Activated CD8-positive, alpha-beta memory T cell treated with anti-CD3 and anti-CD28 coated beads for 24 hours (primary cell): ENCODE measurements around the gene MED16.
"Not testable (repeated sequence)": the region's sequence is repeated elsewhere in the genome, so short reads cannot be mapped to it uniquely, and the experiment has no call there.

Source experiments
- DNase-seq: peaks from one replicate; pipeline ENCODE4 v3.0.0-alpha.2; 2020

The MED16 gene

GRCh38 chr19:911197-912033 lies 18.4 kb upstream of the MED16 start:
- no peak for DNase-seq

DNA sequence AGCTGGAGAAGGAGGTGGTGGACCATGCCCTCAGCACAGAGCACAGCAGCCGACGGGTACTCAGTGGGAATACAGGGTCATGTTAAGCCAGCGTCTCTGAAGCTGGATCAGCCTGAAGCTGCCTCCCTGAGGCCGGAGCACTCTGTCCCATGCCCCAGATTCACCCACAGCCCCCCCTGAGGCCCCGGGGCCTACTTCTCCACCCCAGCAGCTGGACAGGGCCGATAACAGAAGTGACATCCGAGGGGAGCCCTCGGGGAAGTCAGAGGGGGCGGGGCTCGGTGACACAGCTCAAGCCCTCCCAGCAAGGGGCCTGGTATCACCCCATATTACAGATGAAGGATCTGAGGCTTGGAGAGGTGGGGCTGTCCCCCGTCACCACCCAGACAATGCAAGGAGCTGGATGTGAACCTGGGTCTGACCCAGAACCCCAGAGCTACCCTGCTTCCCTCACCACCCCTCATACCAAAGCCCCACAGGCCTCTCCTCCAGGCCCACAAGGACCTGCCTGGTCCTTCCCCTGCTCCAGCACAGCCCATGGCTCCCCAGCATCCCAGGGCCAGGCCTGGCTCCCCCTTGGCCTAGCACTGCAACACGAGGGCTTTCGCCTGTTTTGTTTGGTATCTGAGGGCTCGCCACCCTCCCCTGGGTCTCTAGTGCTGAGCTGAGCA lies 14.3 kb upstream of the MED16 start:
- DNase-seq = no peak

DNA sequence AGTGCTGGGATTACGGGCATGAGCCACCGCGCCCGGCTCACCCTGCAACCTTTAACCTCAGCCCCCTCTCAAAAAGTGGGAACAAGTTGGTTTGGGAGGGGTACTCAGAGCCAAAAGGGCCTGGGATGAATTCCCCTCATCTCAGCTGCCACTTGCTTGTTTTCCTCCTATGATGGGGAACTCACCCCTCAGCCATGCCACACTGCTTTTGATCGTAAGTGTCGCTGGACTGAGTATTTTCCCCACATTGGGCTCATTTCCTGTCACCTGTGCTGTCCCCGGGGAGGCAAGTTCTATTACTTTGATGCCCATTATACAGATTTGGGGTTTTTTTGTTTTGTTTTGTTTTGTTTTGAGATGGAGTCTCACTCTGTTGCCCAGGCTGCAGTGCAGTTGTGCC lies 13.5 kb upstream of the MED16 start:
- DNase-seq = no peak

DNA sequence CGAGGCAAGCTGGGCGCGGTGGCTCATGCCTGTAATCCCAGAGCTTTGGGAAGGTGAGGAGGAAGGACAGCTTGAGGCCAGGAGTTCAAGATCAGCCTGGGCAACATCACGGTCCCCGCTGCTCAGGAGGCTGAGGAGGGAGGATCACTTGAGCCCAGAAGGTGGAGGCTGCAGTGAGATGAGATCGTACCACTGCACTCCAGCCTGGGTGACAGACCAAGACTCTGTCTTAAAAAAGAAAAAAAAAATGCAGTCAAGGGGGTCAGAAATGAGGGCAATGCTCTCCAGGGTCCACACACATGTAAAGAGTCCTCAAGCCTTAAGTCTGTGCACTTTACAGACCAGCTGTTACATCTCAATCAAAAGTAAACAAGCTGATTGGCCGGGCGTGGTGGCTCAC lies 11.6 kb upstream of the MED16 start:
- DNase-seq = no peak

- no peak for DNase-seq
These were observed 10.3 kb upstream of the MED16 start for GRCh38 chr19:903266-903797.

DNA sequence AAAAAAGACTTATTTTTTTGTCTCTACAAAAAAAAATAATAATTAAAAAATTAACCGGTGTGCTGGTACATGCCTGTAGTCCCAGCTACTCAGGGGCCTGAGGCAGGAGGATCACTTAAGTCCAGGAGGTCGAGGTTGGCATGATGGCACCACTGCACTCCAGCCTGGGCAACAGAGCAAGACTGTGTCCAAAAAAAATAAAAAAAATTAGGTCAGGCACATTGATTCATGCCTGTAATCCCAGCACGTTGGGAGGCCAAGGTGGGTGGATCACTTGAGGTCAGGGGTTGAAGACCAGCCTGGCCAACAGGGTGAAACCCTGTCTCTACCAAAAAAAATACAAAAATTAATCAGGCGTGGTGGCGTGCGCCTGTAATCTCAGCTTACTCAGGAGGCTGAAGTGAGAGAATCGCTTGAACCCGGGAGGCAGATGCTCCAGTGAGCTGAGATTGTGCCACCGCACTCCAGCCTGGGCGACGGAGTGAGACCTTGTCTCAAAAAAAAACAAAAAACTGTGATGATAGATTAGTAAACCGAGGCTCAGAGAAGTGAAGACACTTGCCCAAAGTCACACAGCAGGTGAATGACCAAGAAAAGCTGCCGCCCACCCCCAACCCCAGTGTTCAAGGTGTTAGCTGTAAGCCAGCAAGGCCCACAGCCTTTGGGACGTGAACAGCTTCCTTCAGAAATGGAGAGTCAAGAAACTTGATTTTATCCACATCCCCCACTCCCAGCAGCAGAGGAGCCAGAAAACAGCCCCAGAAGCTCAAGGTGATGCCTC lies 9.6 kb upstream of the MED16 start:
- DNase-seq = no peak

GRCh38 chr19:902093-902370 lies 9.0 kb upstream of the MED16 start:
- no peak for DNase-seq

DNA sequence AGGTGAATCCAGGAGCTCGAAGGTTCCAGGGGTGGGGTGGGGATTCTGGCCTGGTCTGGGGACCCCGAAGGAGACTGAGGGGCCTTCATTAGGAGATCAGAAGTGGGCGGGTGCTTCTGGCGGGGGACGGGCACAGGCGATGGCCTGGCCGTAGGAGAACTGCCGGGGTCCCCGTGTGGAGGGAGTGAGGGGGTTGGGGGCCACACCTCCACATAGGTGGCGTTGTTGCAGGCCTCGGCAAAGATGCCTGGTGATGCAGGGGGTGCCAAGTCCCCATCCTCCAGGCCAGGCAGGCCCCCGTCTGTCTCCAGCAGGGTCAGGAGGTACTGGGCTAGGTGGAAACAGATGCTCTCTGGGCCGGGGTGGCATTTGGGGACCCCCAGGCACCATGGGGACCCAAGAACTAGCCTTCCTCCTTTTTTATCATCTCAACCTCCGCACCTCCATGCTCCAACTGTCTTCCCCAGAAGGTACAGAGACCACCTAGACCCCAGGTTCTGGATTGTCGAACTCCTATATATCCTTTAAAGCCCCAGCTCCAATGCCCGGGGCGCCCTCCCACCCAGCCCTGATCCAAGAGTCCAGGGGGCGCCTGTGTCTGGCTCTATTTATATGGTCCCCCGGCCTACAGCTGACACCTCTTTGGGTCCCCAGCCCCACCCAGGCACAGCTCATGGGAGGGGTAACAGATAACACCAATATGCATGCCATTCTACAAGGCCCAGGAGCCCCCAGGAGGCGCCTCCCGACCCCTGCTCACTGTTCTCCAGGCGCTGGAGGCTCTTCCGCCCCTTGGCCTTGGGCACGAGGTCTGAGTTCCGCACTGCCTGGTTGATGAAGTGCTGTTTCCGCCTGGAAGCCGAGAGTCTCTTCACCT lies 8.5 kb upstream of the MED16 start:
- DNase-seq = no peak

GRCh38 chr19:900302-901111 lies 7.5 kb upstream of the MED16 start:
- no peak for DNase-seq

- no peak for DNase-seq
These were observed 7.0 kb upstream of the MED16 start for GRCh38 chr19:900043-900301.

- no peak for DNase-seq
These were observed 6.5 kb upstream of the MED16 start for GRCh38 chr19:899336-900042.

- DNase-seq = no peak
These were observed 5.7 kb upstream of the MED16 start for GRCh38 chr19:898663-899062.

DNA sequence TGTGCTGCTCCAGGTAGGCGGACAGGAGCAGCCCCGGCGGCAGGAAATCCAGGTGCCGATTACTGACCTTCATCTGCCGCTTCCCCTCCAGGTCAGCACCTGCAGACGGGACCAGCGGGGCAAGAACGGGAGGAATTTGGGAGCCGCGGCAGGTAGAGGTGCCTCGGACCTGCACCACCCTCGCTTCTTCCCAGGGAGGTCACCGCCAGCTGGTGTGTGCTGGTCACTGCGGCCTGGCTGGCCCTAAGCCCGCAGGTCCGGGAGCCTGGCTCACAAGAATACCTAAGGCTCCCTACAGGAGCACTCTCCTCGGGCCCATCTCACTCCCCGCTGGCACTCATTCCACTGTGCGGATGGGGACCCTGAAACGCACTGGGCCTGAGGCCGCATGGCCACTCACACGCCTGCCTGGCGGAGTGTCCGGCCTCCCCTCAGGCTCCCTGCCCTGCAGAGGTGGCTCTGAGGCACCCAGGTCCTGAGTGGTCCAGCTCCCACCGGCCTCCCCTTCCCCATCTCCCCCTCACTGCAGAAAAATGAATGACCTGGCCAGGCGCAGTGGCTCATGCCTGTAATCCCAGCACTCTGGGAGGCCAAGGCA lies 4.6 kb upstream of the MED16 start:
- DNase-seq = no peak

- no peak for DNase-seq
These were observed 4.0 kb upstream of the MED16 start for GRCh38 chr19:896999-897398.

DNA sequence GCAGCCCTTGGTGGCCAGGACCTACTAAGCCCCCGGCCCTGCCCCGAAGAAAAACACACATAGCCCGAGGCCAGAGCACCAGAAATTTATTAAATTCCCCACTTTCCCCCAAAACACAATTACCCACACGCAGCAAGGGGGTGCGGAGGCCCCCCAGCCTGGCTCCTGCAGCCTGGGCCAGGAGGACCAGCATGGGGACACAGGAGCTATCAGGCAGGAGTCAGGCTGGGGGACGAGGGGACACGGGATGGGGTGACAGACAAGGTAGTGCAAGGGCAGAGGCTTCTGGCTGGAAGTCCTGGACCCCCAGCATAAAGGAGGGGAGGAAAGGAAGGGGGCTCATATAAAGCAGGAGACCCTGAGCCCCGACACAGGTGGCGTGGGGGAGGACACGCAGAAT lies 3.4 kb upstream of the MED16 start:
- DNase-seq = no peak

GRCh38 chr19:892243-892893 lies 619 bp downstream of the MED16 start:
- no peak for DNase-seq

DNA sequence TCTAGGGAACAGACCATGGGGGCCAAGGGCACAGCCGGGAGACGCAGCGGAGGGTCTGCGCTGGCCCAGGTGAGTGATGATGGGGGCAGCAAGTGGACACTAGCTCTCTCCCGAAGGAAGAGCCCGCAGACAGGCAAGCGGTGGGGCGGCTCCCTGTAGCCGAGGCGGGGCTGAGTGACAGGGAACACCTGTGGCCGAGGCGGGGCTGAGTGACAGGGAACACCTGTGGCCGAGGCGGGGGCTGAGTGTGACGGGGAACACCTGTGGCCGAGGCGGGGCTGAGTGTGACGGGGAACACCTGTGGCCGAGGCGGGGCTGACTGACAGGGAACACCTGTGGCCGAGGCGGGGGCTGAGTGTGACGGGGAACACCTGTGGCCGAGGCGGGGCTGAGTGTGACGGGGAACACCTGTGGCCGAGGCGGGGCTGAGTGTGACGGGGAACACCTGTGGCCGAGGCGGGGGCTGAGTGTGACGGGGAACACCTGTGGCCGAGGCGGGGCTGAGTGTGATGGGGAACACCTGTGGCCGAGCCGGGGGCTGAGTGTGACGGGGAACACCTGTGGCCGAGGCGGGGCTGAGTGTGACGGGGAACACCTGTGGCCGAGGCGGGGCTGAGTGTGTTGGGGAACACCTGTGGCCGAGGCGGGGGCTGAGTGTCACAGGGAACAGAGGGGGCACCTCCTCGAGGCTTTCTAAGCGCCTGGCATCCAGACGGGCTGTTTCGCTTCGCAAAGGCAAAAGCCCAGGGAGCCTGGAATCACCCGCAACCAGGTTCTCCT lies 1.4 kb downstream of the MED16 start:
- DNase-seq = not testable (repeated sequence)

DNA sequence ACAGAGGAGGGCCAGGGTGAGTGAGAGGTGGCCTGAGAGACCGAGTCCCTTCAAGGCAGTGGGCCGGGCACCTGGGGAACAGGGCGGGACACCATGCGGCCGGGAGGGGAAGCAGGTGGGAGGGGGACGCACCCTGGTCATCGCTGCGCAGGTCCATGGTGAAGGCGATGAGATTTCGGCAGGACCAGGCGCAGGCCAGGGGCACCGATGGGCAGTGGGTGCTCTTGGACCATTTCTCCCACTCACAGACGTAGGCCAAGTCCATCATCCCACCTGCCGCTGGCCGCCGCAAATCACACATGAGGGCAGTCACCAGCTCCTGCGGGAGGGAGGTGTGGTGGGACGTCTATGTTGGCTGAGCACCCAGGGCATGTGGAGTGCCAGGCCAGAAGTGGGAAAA lies 2.2 kb downstream of the MED16 start:
- DNase-seq = no peak

DNA sequence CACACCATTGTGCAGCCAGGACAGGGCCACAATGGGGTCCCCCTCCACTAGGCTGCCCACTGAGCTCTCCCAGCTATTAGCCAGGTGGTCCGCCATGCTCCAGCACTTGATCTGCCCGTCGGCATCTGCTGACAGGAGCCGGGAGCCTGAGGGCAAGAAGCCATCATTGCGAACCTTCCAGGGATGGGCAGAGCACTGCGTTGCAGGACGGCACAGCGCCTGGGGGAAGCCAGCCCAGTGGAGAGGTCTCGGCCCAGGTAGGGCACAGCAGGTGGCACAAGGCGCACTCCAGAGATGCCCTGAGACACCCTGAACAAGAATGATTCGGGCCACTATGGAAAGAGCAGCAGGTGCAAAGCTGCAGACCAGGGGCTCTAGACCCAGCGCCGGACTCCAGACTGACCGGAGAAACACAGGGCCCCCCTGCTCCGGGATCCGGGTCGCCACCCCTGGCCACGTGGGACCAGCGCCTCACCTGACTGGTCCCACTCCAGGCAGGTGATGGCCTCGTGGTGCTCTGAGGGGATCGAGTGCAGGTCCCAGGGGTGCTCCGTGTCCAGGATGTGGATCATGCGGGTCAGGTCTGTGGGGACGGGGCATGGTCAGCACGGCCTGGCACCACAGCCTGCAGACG lies 3.2 kb downstream of the MED16 start:
- no peak for DNase-seq
